Vein endothelial cell (primary cell): ENCODE results near the gene PROSER2. TPM values are rescaled to one million over a fixed set of nuclear protein-coding genes. Genes with fewer than 3 reads are reported as not detected.

Source experiments
- total RNA-seq: library from RNA; depleted of rRNA; stranded (reverse); fragments of >200 nt; gene quantifications from 2 replicates; pipeline ENCODE4 v1.2.3, GENCODE V29; 2012

PROSER2 gene, protein sequence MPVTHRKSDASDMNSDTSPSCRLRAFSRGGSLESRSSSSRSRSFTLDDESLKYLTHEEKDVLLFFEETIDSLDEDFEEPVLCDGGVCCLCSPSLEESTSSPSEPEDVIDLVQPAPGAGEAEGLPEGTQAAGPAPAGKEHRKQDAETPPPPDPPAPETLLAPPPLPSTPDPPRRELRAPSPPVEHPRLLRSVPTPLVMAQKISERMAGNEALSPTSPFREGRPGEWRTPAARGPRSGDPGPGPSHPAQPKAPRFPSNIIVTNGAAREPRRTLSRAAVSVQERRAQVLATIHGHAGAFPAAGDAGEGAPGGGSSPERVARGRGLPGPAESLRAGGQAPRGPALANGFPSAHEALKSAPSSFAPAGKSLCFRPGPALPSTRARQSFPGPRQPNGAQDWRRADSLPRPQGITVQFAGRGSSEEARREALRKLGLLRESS
- total RNA-seq = 10.0 and 11.8 TPM in 2 replicates

GRCh38 chr10:11823122-11823988 lies at the start of gene PROSER2:
TSS of gene PROSER2 (plus strand) at chr10:11823356. CDS start at chr10:11852078, 28,722 bp downstream.

Other genes with a start within 250 kb of the PROSER2 start
- gene USP6NL, start 211.7 kb upstream of the PROSER2 start, total RNA-seq = 26.1 and 29.6 TPM in 2 replicates
- gene ECHDC3, start 81.0 kb upstream of the PROSER2 start, total RNA-seq = 1.3 and 11.9 TPM in 2 replicates
- 14.0 and 19.1 TPM in 2 replicates for gene UPF2, start 219.5 kb downstream of the PROSER2 start, total RNA-seq
- gene DHTKD1, start 245.6 kb downstream of the PROSER2 start, total RNA-seq = 21.8 and 21.9 TPM in 2 replicates